Uterus (tissue), 4 donors: ENCODE data around the gene COG4. TPM values are rescaled to one million over a fixed set of nuclear protein-coding genes. Genes with fewer than 3 reads are reported as not detected.

ENCODE experiments used
- DNase-seq, 2 donors: peaks; one replicate each; pipeline ENCODE4 v3.0.0-alpha.2; 2019 to 2020
- H3K27ac ChIP-seq, 2 donors: fragments of 200-600 bp; sonication (generic); 1 replicate in 1 of 2; 2 replicates in 1 of 2; pipeline ENCODE4 v1.5.1; 2016 to 2018
- H3K27me3 ChIP-seq, 2 donors: fragments of 200-600 bp; sonication (generic); one replicate each; pipeline ENCODE4 v1.5.1; 2018 to 2019; ENCODE audit warnings: control low read depth in 1 of 2
- H3K36me3 ChIP-seq, 2 donors: fragments of 200-600 bp; sonication (generic); one replicate each; pipeline ENCODE4 v1.5.1; 2019; ENCODE audit warnings: control low read depth in 1 of 2
- H3K4me1 ChIP-seq, 2 donors: fragments of 200-600 bp; sonication (generic); one replicate each; pipeline ENCODE4 v1.5.1; 2018 to 2019; ENCODE audit warnings: control low read depth in 1 of 2
- H3K4me3 ChIP-seq, 2 donors: fragments of 200-600 bp; sonication (generic); 1 replicate in 1 of 2; 2 replicates in 1 of 2; pipeline ENCODE4 v1.5.1; 2018 to 2019; ENCODE audit warnings: mild to moderate bottlenecking in 1 of 2
- H3K9me3 ChIP-seq, 2 donors: fragments of 200-600 bp; sonication (generic); one replicate each; pipeline ENCODE4 v1.5.1; 2019; ENCODE audit warnings: control low read depth in 1 of 2
- CTCF ChIP-seq, 4 experiments: fragments of 200-600 bp in 2 of 4; fragments of 450-650 bp in 2 of 4; sonication (generic) in 2 of 4; IDR thresholded peaks; one replicate each; pipeline ENCODE4 v1.5.1; 2016 to 2019; ENCODE audit warnings: antibody characterized with exemption in 4 of 4, mild to moderate bottlenecking in 2 of 4, moderate library complexity in 1 of 4
- POLR2A ChIP-seq, 2 donors: fragments of 450-650 bp; IDR thresholded peaks; one replicate each; pipeline ENCODE4 v1.6.1; 2016; ENCODE audit warnings: antibody characterized with exemption in 2 of 2, mild to moderate bottlenecking in 1 of 2, moderate library complexity in 1 of 2
- intact Hi-C: fragments of 100-400 bp; cut with DNase I; formaldehyde crosslinking; loops from one replicate; pipeline ENCODE4 v1.15.1; 2023; ENCODE audit warnings: low total_unique reads
- total RNA-seq, 4 donors: library from RNA; depleted of rRNA in 3 of 4; stranded (reverse); fragments of >200 nt in 3 of 4; gene quantifications; one replicate each; pipeline versions ENCODE4 v1.1.0 to v1.2.4, GENCODE V29; 2014 to 2023
- donor health status: DM: yes; HTN: yes; CAD: no.

Gene COG4
- total RNA-seq, 4 donors from 2014 or later = 33.3 to 137 (median 67.1) TPM

GRCh38 chr16:70570967-70571570 is 47.7 kb upstream of the COG4 start:
- no peaks in the 10 kb centered on the region for H3K9me3 ChIP-seq
- no peak overlapping the region for H3K4me3 ChIP-seq
- TF ChIP-seq CTCF (IDR thresholded peaks at IDR 0.05) = no peak
- no peak for TF ChIP-seq POLR2A (IDR thresholded peaks at IDR 0.05)
- no peaks in the 10 kb centered on the region for H3K36me3 ChIP-seq
- intact Hi-C loops = no loop called here
- H3K27ac ChIP-seq = no peak overlapping the region
- H3K4me1 ChIP-seq = no peaks in the 10 kb centered on the region
- no peak for DNase-seq
- H3K27me3 ChIP-seq = no peaks in the 10 kb centered on the region

GRCh38 chr16:70569752-70570151 is 46.4 kb upstream of the COG4 start:
- H3K27me3 ChIP-seq = no peaks in the 10 kb centered on the region
- no peak for DNase-seq
- no peak overlapping the region for H3K4me3 ChIP-seq
- no peak overlapping the region for H3K27ac ChIP-seq
- H3K9me3 ChIP-seq = no peaks in the 10 kb centered on the region
- TF ChIP-seq CTCF (IDR thresholded peaks at IDR 0.05) (no peak), POLR2A (IDR thresholded peaks at IDR 0.05) (no peak)
- no peaks in the 10 kb centered on the region for H3K4me1 ChIP-seq
- no peaks in the 10 kb centered on the region for H3K36me3 ChIP-seq
- intact Hi-C loops = no loop called here

- intact Hi-C loops = no loop called here
- no peak for DNase-seq
- H3K4me1 ChIP-seq = no peaks in the 10 kb centered on the region
Measured at GRCh38 chr16:70568601-70569237, 45.4 kb upstream of the COG4 start.

GRCh38 chr16:70565053-70565452 is 41.7 kb upstream of the COG4 start:
- H3K4me3 ChIP-seq = no peak overlapping the region
- H3K27ac ChIP-seq = no peak overlapping the region
- H3K36me3 ChIP-seq = no peaks in the 10 kb centered on the region
- H3K27me3 ChIP-seq = no peaks in the 10 kb centered on the region
- H3K9me3 ChIP-seq = no peaks in the 10 kb centered on the region
- no peak for TF ChIP-seq POLR2A (IDR thresholded peaks at IDR 0.05)
- TF ChIP-seq CTCF (IDR thresholded peaks at IDR 0.05) = no peak
- no peak for DNase-seq
- intact Hi-C loops = no loop called here
- H3K4me1 ChIP-seq = no peaks in the 10 kb centered on the region

More at GRCh38 chr16:70568601-70569237, 45.4 kb upstream of the COG4 start:
- H3K4me3 ChIP-seq = no peak overlapping the region
- no peaks in the 10 kb centered on the region for H3K36me3 ChIP-seq
- TF ChIP-seq CTCF (IDR thresholded peaks at IDR 0.05) = no peak
- TF ChIP-seq POLR2A (IDR thresholded peaks at IDR 0.05) = no peak
- no peak overlapping the region for H3K27ac ChIP-seq
- no peaks in the 10 kb centered on the region for H3K9me3 ChIP-seq
- no peaks in the 10 kb centered on the region for H3K27me3 ChIP-seq

GRCh38 chr16:70563636-70564035 is 40.3 kb upstream of the COG4 start:
- Histone ChIP-seq H3K36me3 (no peaks in the 10 kb centered on the region), H3K27me3 (no peaks in the 10 kb centered on the region), H3K4me3 (no peak overlapping the region), H3K4me1 (no peaks in the 10 kb centered on the region), H3K27ac (no peak overlapping the region), H3K9me3 (no peaks in the 10 kb centered on the region)
- intact Hi-C loops = no loop called here
- DNase-seq = no peak
- TF ChIP-seq POLR2A (IDR thresholded peaks at IDR 0.05) = no peak
- TF ChIP-seq CTCF (IDR thresholded peaks at IDR 0.05) = no peak
